Measurements from ENCODE around the gene COL4A3.

GRCh38 chr2:227192491-227192890 lies 28.1 kb downstream of the COL4A3 start:
- no peak for TF ChIP-seq POLR2AphosphoS5 (IDR thresholded peaks at IDR 0.05; ENCODE audit: low read depth, low read length)
- no peak for TF ChIP-seq POLR2A (IDR thresholded peaks at IDR 0.05; ENCODE audit: low read depth, low read length)
